Keratinocyte (primary cell): Measurements from ENCODE around the gene ULK4. TPM values are rescaled to one million over a fixed set of nuclear protein-coding genes. Genes with fewer than 3 reads are reported as not detected.

Source experiments
- DNase-seq: peaks from one replicate; pipeline ENCODE4 v3.0.0-alpha.2; 2011; ENCODE audit warnings: low read depth, missing footprints, low spot score
- FAIRE-seq: peaks from 2 replicates; lab custom pipeline; 2011; peaks lifted over from hg19 to GRCh38; lab: Jason Lieb, UNC
- H2AFZ ChIP-seq: 2 replicates; pipeline ENCODE4 v1.6.0; 2012; ENCODE audit warnings: low read length, control low read depth, inconsistent platforms; ENCODE audit not compliant: control insufficient read depth
- H3K27ac ChIP-seq: 2 replicates; pipeline ENCODE4 v1.5.1; 2011; ENCODE audit warnings: low read length; ENCODE audit not compliant: control insufficient read depth, insufficient read depth
- H3K27me3 ChIP-seq: 3 replicates; pipeline ENCODE4 v1.6.0; 2011; ENCODE audit warnings: low read length; ENCODE audit not compliant: control insufficient read depth, insufficient read depth; ENCODE audit errors: extremely low read depth
- H3K36me3 ChIP-seq, 2 experiments: 2 replicates in 1 of 2; 3 replicates in 1 of 2; pipeline ENCODE4 v1.5.1; 2011; ENCODE audit warnings: low read length in 2 of 2, mild to moderate bottlenecking in 1 of 2; ENCODE audit not compliant: control insufficient read depth in 2 of 2, insufficient read depth in 2 of 2; ENCODE audit errors: extremely low read depth in 1 of 2
- H3K4me1 ChIP-seq: 3 replicates; pipeline ENCODE4 v1.5.1; 2011; ENCODE audit warnings: low read length; ENCODE audit not compliant: control insufficient read depth, insufficient read depth; ENCODE audit errors: extremely low read depth
- H3K4me2 ChIP-seq: 3 replicates; pipeline ENCODE4 v1.6.0; 2011; ENCODE audit warnings: low read depth, low read length; ENCODE audit not compliant: control insufficient read depth, insufficient read depth; ENCODE audit errors: extremely low read depth
- H3K4me3 ChIP-seq, 3 experiments: fragments of 200-600 bp in 1 of 3; sonication (generic) in 1 of 3; 2 replicates in 2 of 3; 3 replicates in 1 of 3; pipeline ENCODE4 v1.5.1; 2011 to 2016; ENCODE audit warnings: low read length in 3 of 3, mild to moderate bottlenecking in 3 of 3, control low read depth in 2 of 3, inconsistent platforms in 1 of 3, low read depth in 1 of 3, mixed read lengths in 1 of 3, mixed run types in 1 of 3, moderate library complexity in 1 of 3; ENCODE audit not compliant: control insufficient read depth in 2 of 3, insufficient read depth in 2 of 3; ENCODE audit errors: extremely low read depth in 1 of 3
- H3K79me2 ChIP-seq: 2 replicates; pipeline ENCODE4 v1.6.0; 2012; ENCODE audit warnings: low read length; ENCODE audit not compliant: control insufficient read depth, insufficient read depth
- H3K9ac ChIP-seq: 3 replicates; pipeline ENCODE4 v1.6.0; 2011; ENCODE audit warnings: low read length; ENCODE audit not compliant: control insufficient read depth, insufficient read depth; ENCODE audit errors: extremely low read depth
- H3K9me1 ChIP-seq: 3 replicates; pipeline ENCODE4 v1.6.0; 2011; ENCODE audit warnings: low read length; ENCODE audit not compliant: control insufficient read depth, insufficient read depth; ENCODE audit errors: extremely low read depth
- H3K9me3 ChIP-seq: 2 replicates; pipeline ENCODE4 v1.5.1; 2012; ENCODE audit warnings: low read depth, low read length; ENCODE audit not compliant: control insufficient read depth
- H4K20me1 ChIP-seq: 3 replicates; pipeline ENCODE4 v1.6.0; 2011; ENCODE audit warnings: low read length; ENCODE audit not compliant: control insufficient read depth, insufficient read depth; ENCODE audit errors: extremely low read depth
- CTCF ChIP-seq, 3 experiments: IDR thresholded peaks in 1 of 3; conservative IDR thresholded peaks in 1 of 3; optimal IDR thresholded peaks in 1 of 3; 2 replicates in 2 of 3; 3 replicates in 1 of 3; pipeline versions ENCODE3 to v1.5.1; 2011; ENCODE audit warnings: low read length in 3 of 3, mild to moderate bottlenecking in 3 of 3, moderate library complexity in 2 of 3, control low read depth in 1 of 3, inconsistent platforms in 1 of 3; ENCODE audit not compliant: insufficient read depth in 2 of 3; ENCODE audit errors: extremely low read depth in 1 of 3
- EZH2 ChIP-seq: IDR thresholded peaks from one replicate; pipeline ENCODE4 v1.6.1; 2012; ENCODE audit warnings: inconsistent platforms, mild to moderate bottlenecking, low read length, moderate library complexity
- dilution Hi-C: fragments of 300-500 bp; cut with MboI; formaldehyde crosslinking; loops from one replicate; pipeline ENCODE4 v1.7.0; 2020; ENCODE audit warnings: low sequenced_read_pairs; ENCODE audit not compliant: extremely low pct_ligation_motif_present
- polyA plus RNA-seq, 5 experiments: library from polyadenylated mRNA; depleted of rRNA in 3 of 5; stranded (reverse) in 3 of 5; stranded (forward) in 1 of 5; unstranded in 1 of 5; fragments of >200 nt; gene quantifications; 1 replicate in 1 of 5; 2 replicates in 3 of 5; 3 replicates in 1 of 5; pipeline versions ENCODE4 v1.2.1 to v1.2.3, GENCODE V29; 2011 to 2012; ENCODE audit warnings: missing spikeins in 2 of 5, low read depth in 1 of 5, low replicate concordance in 1 of 5

The ULK4 gene
- polyA plus RNA-seq, 1 donor (not counting 4 experiments of a cell fraction or from before 2014, with no cell fraction given): 6.1 TPM

DNA sequence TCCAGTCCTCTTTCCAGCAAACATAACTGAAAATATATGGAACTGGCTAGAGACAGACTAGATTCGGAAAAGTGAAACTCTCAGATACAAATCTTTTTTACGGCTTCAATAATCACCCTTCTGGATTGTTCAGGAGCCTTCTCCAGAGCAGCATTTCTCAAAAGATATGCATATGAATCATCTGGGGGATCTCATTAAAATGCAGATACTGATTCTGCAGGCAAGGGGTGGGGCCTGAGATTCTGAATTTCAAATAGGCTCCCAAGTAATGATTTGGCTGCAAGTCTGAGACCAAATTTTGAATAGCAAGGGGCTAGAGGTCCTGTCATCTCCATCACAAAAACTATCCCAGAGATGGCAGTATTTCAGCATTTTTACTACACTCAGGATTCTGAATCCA lies 597.2 kb downstream of the ULK4 start:
- peak; percentile 13 for FAIRE-seq
- no peaks in the 10 kb centered on the region for H3K36me3 ChIP-seq
- no peaks in the 10 kb centered on the region for H3K9me3 ChIP-seq
- H3K9me1 ChIP-seq: no peaks in the 10 kb centered on the region
- H3K27ac ChIP-seq: no peak overlapping the region
- H4K20me1 ChIP-seq: no peaks in the 10 kb centered on the region
- TF ChIP-seq EZH2: no peak
- H3K4me3 ChIP-seq: no peak overlapping the region
- DNase-seq: no peak
- H3K9ac ChIP-seq: no peak overlapping the region
- H3K27me3 ChIP-seq: no peaks in the 10 kb centered on the region
- dilution Hi-C loops: no loop called here
- H2AFZ ChIP-seq: no peak overlapping the region
- no peaks in the 10 kb centered on the region for H3K4me1 ChIP-seq
- H3K4me2 ChIP-seq: no peak overlapping the region
- H3K79me2 ChIP-seq: no peaks in the 10 kb centered on the region

GRCh38 chr3:41363830-41364523 lies 597.9 kb downstream of the ULK4 start:
- no peaks in the 10 kb centered on the region for H3K9me3 ChIP-seq
- H3K4me1 ChIP-seq: no peaks in the 10 kb centered on the region
- no peak overlapping the region for H2AFZ ChIP-seq
- FAIRE-seq: no peak
- H3K4me2 ChIP-seq: no peak overlapping the region
- dilution Hi-C loops: no loop called here
- no peaks in the 10 kb centered on the region for H3K36me3 ChIP-seq
- TF ChIP-seq CTCF (optimal IDR thresholded peaks at IDR 0.05 in 1 of 3, IDR thresholded peaks at IDR 0.05 in 1 of 3, conservative IDR thresholded peaks at IDR 0.05 in 1 of 3; ENCODE audit: extremely low read depth in 1 of 3, insufficient read depth in 2 of 3, low read length in 3 of 3) (no peak), EZH2 (no peak)
- DNase-seq: no peak
- no peaks in the 10 kb centered on the region for H3K27me3 ChIP-seq
- no peaks in the 10 kb centered on the region for H4K20me1 ChIP-seq
- no peak overlapping the region for H3K4me3 ChIP-seq
- no peak overlapping the region for H3K27ac ChIP-seq
- H3K9ac ChIP-seq: no peak overlapping the region
- H3K79me2 ChIP-seq: no peaks in the 10 kb centered on the region
- no peaks in the 10 kb centered on the region for H3K9me1 ChIP-seq
